Stimulated activated CD8-positive, alpha-beta memory T cell treated with anti-CD3 and anti-CD28 coated beads, Interleukin-12 subunit alpha, Interleukin-12 subunit beta, amount 100 ng/mL, for 24 hours (primary cell): ENCODE results near the gene AGBL3.

Experiments used
- DNase-seq: peaks from one replicate; pipeline ENCODE4 v3.0.0-alpha.2; 2020; ENCODE audit errors: extremely low read depth

Gene AGBL3

GRCh38 chr7:135147899-135148721 is 161.8 kb downstream of the AGBL3 start, which contains the start of gene TMEM140:
Gene TMEM140 (plus strand): TSS chr7:135148072. CDS start chr7:135164442, 16,370 bp downstream.
- DNase-seq: no peak

- no peak for DNase-seq
These were observed 163.9 kb downstream of the AGBL3 start for GRCh38 chr7:135150072-135150782.

GRCh38 chr7:135151132-135151531 is 164.8 kb downstream of the AGBL3 start:
- no peak for DNase-seq

- no peak for DNase-seq
These were observed 165.2 kb downstream of the AGBL3 start for GRCh38 chr7:135151533-135151932.

GRCh38 chr7:135152442-135152841 is 166.1 kb downstream of the AGBL3 start:
- DNase-seq: no peak

GRCh38 chr7:135154734-135155133 is 168.4 kb downstream of the AGBL3 start:
- DNase-seq: no peak

- no peak for DNase-seq
These were observed 170.0 kb downstream of the AGBL3 start for GRCh38 chr7:135156290-135156689.

- DNase-seq: no peak
These were observed 171.9 kb downstream of the AGBL3 start for GRCh38 chr7:135158141-135158655.

GRCh38 chr7:135158874-135159273 is 172.6 kb downstream of the AGBL3 start:
- no peak for DNase-seq

GRCh38 chr7:135159359-135160085 is 173.2 kb downstream of the AGBL3 start:
- DNase-seq: no peak

GRCh38 chr7:135160098-135160857 is 174.0 kb downstream of the AGBL3 start:
- no peak for DNase-seq

GRCh38 chr7:135160858-135161653 is 174.7 kb downstream of the AGBL3 start:
- DNase-seq: no peak

- DNase-seq: no peak
These were observed 175.4 kb downstream of the AGBL3 start for GRCh38 chr7:135161669-135162068.

GRCh38 chr7:135162382-135163001 is 176.2 kb downstream of the AGBL3 start:
- DNase-seq: no peak

GRCh38 chr7:135164357-135165061 is 178.2 kb downstream of the AGBL3 start:
- DNase-seq: no peak

GRCh38 chr7:135165862-135166261 is 179.6 kb downstream of the AGBL3 start:
- no peak for DNase-seq

GRCh38 chr7:135166338-135166990 is 180.2 kb downstream of the AGBL3 start:
- no peak for DNase-seq

GRCh38 chr7:135167365-135167917 is 181.1 kb downstream of the AGBL3 start:
- no peak for DNase-seq

- DNase-seq: no peak
These were observed 181.7 kb downstream of the AGBL3 start for GRCh38 chr7:135168001-135168400.
